Activated T-helper 1 cell treated with anti-CD3 and anti-CD28 coated beads, Interleukin-12 subunit alpha, Interleukin-12 subunit beta, Interleukin-2, Interleukin-4 antibody, amounts not matched to agents 30 ng/mL and 10 ng/mL and 1 ng/mL, durations not matched to agents 14 hours and 24 hours and 36 hours (primary cell): ENCODE measurements around the gene MRPL20. TPM values are rescaled to one million over a fixed set of nuclear protein-coding genes. Genes with fewer than 3 reads are reported as not detected.

ENCODE experiments used
- DNase-seq: peaks from one replicate; pipeline ENCODE4 v3.0.0; 2021; ENCODE audit warnings: low spot score
- H3K27ac Mint-ChIP-seq: one replicate; pipeline ENCODE4 v1.8.0; 2021; ENCODE audit warnings: mild to moderate bottlenecking, mixed read lengths
- H3K27me3 Mint-ChIP-seq: one replicate; pipeline ENCODE4 v1.8.0; 2022; ENCODE audit warnings: mild to moderate bottlenecking, moderate library complexity, mixed read lengths; ENCODE audit not compliant: insufficient read depth
- H3K36me3 Mint-ChIP-seq: one replicate; pipeline ENCODE4 v1.8.0; 2021; ENCODE audit warnings: low read depth, mixed read lengths
- H3K4me1 Mint-ChIP-seq: one replicate; pipeline ENCODE4 v1.8.0; 2021; ENCODE audit warnings: low read depth, mixed read lengths
- H3K4me3 Mint-ChIP-seq: one replicate; pipeline ENCODE4 v1.8.0; 2021; ENCODE audit warnings: mild to moderate bottlenecking, moderate library complexity, mixed read lengths
- H3K9me3 Mint-ChIP-seq: one replicate; pipeline ENCODE4 v1.8.0; 2021; ENCODE audit warnings: mixed read lengths
- intact Hi-C: fragments of 100-400 bp; cut with micrococcal nuclease; formaldehyde crosslinking; loops from one replicate; pipeline ENCODE4 v1.15.1; 2024
- total RNA-seq: library from RNA; stranded (reverse); gene quantifications from 2 replicates; pipeline ENCODE4 v1.2.3, GENCODE V29; 2022

Gene MRPL20
- total RNA-seq, 1 donor from 2014 or later, result 205 TPM

DNA sequence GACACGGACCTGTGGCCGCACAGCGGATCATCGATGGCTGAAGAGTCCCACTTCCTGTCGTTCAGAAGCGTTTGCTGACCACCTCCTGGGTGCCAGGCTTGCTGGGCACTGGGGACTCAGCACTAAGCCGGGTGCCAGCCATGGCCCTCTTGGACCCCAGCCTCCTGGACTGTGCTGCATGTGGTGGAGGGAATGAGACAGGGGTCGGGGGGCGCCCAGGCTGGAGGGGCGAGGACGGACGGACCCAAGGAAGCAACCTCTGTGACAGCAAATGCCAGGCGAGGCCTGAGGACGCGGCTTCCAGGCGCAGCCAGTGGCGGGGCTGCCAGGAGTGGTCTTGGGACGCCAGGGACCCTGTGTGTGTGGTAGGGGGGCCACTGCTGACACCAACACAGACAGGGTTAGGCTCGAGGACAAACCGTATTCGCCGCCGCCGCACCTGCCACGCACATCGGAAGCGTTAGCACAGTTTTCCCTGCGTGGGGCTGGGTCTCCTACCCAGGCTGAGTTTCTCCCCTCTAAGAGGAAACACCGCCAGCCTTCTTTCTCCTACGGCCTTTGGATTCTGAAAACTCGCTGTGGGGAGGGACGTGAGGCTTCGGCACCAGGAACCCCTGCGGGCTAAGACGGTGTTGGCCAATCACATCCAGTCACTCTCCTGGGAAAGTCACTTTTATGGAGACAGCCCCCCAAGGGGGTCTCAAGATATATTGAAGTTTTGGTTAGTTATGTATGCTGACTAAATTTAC lies 45.7 kb downstream of the MRPL20 start:
- Mint-ChIP-seq H3K4me3 (no peak overlapping the region), H3K36me3 (no peaks in the 10 kb centered on the region), H3K4me1 (peaks cover 6% of the 10 kb centered on the region), H3K27ac (no peak overlapping the region), H3K9me3 (no peaks in the 10 kb centered on the region), H3K27me3 (peaks cover 16% of the 10 kb centered on the region)
- no peak for DNase-seq
- intact Hi-C loops, result no loop called here

DNA sequence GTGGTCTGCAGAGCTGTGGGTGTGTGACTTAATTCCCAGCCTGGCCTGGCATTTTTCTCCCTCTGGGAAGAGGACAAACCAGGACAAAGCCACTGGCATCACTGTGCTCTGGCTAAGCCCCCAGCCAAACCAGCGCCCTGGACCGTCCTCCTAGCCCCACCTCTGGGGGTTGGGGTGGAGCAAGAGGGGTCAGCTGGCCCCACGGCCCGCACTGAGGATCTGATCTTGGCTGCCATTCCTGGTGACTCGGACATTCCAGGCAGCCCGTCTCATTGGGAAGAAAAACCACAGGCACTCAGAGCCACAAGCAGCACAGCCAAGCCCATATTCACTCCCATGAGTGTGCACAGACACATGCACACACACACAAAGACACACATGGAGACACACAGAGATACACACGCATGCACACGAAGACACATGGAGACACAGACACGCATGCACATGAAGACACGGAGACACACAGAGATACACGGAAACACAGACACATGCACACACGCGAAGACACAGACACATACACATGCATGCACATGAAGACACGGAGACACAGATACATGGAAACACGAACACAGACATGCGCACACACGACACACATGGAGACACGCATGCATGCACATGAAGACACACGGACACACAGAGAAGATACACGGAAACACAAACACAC lies 46.5 kb downstream of the MRPL20 start:
- no peak for DNase-seq
- H3K36me3 Mint-ChIP-seq, result no peaks in the 10 kb centered on the region
- peaks cover 6% of the 10 kb centered on the region for H3K4me1 Mint-ChIP-seq
- no peak overlapping the region for H3K27ac Mint-ChIP-seq
- intact Hi-C loops, result no loop called here
- no peak overlapping the region for H3K4me3 Mint-ChIP-seq
- H3K9me3 Mint-ChIP-seq, result no peaks in the 10 kb centered on the region
- H3K27me3 Mint-ChIP-seq, result peaks cover 16% of the 10 kb centered on the region

DNA sequence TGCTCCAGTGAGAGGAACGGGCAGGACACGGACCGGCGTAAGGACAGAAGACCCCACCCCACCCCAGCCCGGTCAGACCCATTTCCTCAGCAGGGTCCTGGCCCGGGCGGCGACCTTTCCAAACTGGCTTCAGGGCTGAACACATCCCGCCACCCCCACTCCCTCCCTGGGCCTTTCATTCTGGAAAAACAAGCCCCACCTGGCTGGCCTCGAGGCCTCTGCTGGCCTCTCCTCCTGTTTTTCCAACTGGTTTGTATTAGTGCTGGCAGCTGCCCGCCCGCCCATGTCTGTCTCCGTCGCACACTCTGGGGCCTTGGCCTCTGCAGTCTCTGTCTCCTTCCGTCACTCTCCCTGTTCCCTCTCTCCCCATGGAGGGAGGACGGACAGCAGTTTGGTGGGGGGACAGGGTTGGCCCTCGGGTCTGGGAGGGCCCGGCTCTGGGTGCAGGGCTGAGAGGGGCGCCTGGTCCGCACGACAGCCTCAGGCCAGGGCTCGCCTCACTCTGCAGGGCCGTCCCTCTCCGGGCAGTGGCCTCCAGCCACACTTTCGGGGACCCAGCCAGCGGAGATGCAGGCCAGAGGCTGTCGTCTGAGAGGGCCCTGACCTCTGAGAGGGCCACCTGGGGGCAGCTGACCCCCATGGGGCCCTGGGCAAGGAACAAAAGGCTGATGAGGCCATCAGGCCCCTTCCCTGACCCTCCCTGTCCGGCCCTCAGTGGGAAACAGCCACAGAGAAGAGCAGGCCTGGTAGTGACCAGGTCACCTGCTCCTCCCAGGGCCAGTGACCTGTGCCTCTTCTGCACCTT lies 47.2 kb downstream of the MRPL20 start:
- H3K27me3 Mint-ChIP-seq, result peaks cover 16% of the 10 kb centered on the region
- no peak for DNase-seq
- no peak overlapping the region for H3K27ac Mint-ChIP-seq
- H3K4me3 Mint-ChIP-seq, result no peak overlapping the region
- intact Hi-C loops, result no loop called here
- no peaks in the 10 kb centered on the region for H3K36me3 Mint-ChIP-seq
- no peaks in the 10 kb centered on the region for H3K9me3 Mint-ChIP-seq
- H3K4me1 Mint-ChIP-seq, result peaks cover 6% of the 10 kb centered on the region

DNA sequence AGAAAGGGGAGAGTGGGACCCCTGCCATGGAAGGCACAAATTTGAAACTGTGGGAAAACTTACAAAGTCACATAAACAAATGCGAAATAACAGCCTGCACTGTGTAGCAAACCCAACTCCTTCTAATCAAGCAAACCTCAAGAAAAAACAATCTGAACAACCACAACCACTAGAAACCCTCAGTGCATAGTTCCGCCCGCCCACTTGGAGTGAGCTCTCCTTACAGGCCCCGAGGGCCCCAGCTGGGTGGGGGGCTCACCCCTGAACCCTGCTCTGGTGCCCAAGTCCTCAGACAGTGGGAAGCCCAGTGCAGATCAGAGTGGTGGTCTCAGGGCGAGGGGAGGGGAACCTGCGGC lies 47.8 kb downstream of the MRPL20 start:
- peak overlapping the region; percentile 7 for H3K4me3 Mint-ChIP-seq
- no peak for DNase-seq
- intact Hi-C loops, result no loop called here
- no peaks in the 10 kb centered on the region for H3K9me3 Mint-ChIP-seq
- no peak overlapping the region for H3K27ac Mint-ChIP-seq
- H3K27me3 Mint-ChIP-seq, result peaks cover 17% of the 10 kb centered on the region
- peaks cover 6% of the 10 kb centered on the region for H3K4me1 Mint-ChIP-seq
- H3K36me3 Mint-ChIP-seq, result no peaks in the 10 kb centered on the region

GRCh38 chr1:1358433-1359271 lies 48.4 kb downstream of the MRPL20 start, which contains the start of gene MXRA8:
Gene MXRA8, minus strand, starts transcription at chr1:1358555. Its CDS starts 51 bp downstream, at chr1:1358504.
- Mint-ChIP-seq H3K9me3 (no peaks in the 10 kb centered on the region), H3K4me3 (peak within 1 kb of the TSS; percentile 7), H3K27ac (no peak within 1 kb of the TSS), H3K36me3 (no peaks in the 10 kb centered on the region), H3K27me3 (peaks cover 23% of the 10 kb centered on the region), H3K4me1 (peaks cover 6% of the 10 kb centered on the region)
- intact Hi-C loops, result no loop called here
- DNase-seq, result no peak

GRCh38 chr1:1357871-1358432 lies 49.1 kb downstream of the MRPL20 start:
- no peak overlapping the region for H3K4me3 Mint-ChIP-seq
- no peaks in the 10 kb centered on the region for H3K9me3 Mint-ChIP-seq
- H3K4me1 Mint-ChIP-seq, result peaks cover 6% of the 10 kb centered on the region
- H3K27ac Mint-ChIP-seq, result no peak overlapping the region
- H3K36me3 Mint-ChIP-seq, result no peaks in the 10 kb centered on the region
- peaks cover 26% of the 10 kb centered on the region for H3K27me3 Mint-ChIP-seq
- intact Hi-C loops, result no loop called here
- no peak for DNase-seq

- Mint-ChIP-seq H3K27ac (no peak overlapping the region), H3K9me3 (no peaks in the 10 kb centered on the region), H3K36me3 (no peaks in the 10 kb centered on the region), H3K27me3 (peaks cover 33% of the 10 kb centered on the region), H3K4me1 (peaks cover 14% of the 10 kb centered on the region), H3K4me3 (no peak overlapping the region)
- intact Hi-C loops, result no loop called here
- DNase-seq, result no peak
These were observed 50.2 kb downstream of the MRPL20 start for GRCh38 chr1:1356796-1357401.

GRCh38 chr1:1356166-1356795 lies 50.8 kb downstream of the MRPL20 start:
- Mint-ChIP-seq H3K27me3 (peaks cover 33% of the 10 kb centered on the region), H3K36me3 (no peaks in the 10 kb centered on the region), H3K9me3 (no peaks in the 10 kb centered on the region), H3K4me1 (peaks cover 14% of the 10 kb centered on the region), H3K27ac (no peak overlapping the region), H3K4me3 (no peak overlapping the region)
- DNase-seq, result no peak
- intact Hi-C loops, result no loop called here

DNA sequence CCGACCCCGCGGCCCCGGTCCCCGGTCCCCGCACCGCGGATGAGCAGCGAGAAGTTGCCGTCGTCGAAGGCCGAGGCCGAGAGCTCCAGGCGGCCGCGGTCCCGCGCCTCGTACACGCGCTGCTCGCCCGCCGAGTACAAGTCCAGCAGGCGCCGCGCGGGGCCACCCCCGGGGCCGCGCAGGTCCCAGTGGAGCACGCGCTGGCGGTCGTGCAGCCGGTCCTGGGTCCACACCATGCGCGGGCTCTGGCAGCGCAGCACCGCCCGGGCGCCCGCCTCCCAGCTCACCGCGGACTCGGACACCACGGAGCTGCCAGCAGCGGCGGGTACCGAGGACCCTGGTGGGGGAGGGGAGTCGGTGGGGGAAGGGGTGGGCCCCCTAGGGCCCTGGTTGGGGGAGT lies 51.7 kb downstream of the MRPL20 start:
- H3K4me1 Mint-ChIP-seq, result peaks cover 14% of the 10 kb centered on the region
- no peak overlapping the region for H3K27ac Mint-ChIP-seq
- no peaks in the 10 kb centered on the region for H3K9me3 Mint-ChIP-seq
- no peaks in the 10 kb centered on the region for H3K36me3 Mint-ChIP-seq
- DNase-seq, result no peak
- peaks cover 33% of the 10 kb centered on the region for H3K27me3 Mint-ChIP-seq
- intact Hi-C loops, result no loop called here
- no peak overlapping the region for H3K4me3 Mint-ChIP-seq

GRCh38 chr1:1354271-1355247 lies 52.5 kb downstream of the MRPL20 start:
- peaks cover 33% of the 10 kb centered on the region for H3K27me3 Mint-ChIP-seq
- H3K4me3 Mint-ChIP-seq, result no peak overlapping the region
- intact Hi-C loops, result no loop called here
- no peaks in the 10 kb centered on the region for H3K36me3 Mint-ChIP-seq
- peak overlapping the region; percentile 71 for H3K27ac Mint-ChIP-seq
- no peak for DNase-seq
- peaks cover 14% of the 10 kb centered on the region for H3K4me1 Mint-ChIP-seq
- no peaks in the 10 kb centered on the region for H3K9me3 Mint-ChIP-seq
